ENCODE results near the gene LYSMD4. TPM values are rescaled to one million over a fixed set of nuclear protein-coding genes. Genes with fewer than 3 reads are reported as not detected.

The LYSMD4 gene
- total and polyA plus RNA-seq, 2 of the 13 experiments (the other 11 are each of a cell fraction or from before 2014, with no cell fraction given), result 7.4 to 8.5 TPM

- TF ChIP-seq, protein P1, sequence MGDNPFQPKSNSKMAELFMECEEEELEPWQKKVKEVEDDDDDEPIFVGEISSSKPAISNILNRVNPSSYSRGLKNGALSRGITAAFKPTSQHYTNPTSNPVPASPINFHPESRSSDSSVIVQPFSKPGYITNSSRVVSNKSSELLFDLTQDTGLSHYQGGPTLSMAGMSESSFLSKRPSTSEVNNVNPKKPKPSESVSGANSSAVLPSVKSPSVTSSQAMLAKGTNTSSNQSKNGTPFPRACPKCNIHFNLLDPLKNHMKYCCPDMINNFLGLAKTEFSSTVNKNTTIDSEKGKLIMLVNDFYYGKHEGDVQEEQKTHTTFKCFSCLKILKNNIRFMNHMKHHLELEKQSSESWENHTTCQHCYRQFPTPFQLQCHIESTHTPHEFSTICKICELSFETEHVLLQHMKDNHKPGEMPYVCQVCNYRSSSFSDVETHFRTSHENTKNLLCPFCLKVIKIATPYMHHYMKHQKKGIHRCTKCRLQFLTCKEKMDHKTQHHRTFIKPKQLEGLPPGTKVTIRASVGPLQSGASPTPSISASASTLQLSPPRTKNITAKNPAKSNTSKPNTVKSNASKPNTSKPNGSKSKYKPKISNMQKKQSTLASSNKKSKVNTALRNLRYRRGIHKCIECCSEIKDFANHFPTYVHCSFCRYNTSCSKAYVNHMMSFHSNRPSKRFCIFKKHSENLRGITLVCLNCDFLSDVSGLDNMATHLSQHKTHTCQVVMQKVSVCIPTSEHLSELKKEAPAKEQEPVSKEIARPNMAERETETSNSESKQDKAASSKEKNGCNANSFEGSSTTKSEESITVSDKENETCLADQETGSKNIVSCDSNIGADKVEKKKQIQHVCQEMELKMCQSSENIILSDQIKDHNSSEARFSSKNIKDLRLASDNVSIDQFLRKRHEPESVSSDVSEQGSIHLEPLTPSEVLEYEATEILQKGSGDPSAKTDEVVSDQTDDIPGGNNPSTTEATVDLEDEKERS (CRISPR knock-in tag; IDR thresholded peaks at IDR 0.05), result no peak
- no peak for TF ChIP-seq ZNF264 (CRISPR knock-in tag; IDR thresholded peaks at IDR 0.05)
- no peak for TF ChIP-seq ZNF557 (CRISPR knock-in tag; IDR thresholded peaks at IDR 0.05)
- TF ChIP-seq ZNF329 (CRISPR knock-in tag; IDR thresholded peaks at IDR 0.05; ENCODE audit: low read depth), result no peak
- TF ChIP-seq KDM5A (IDR thresholded peaks at IDR 0.05; ENCODE audit: borderline replicate concordance, low read length), result 0 out of 2 replicates have a peak, but pooled peaks have one; percentile 17
- peak; percentile 31; the same call in 1 of the 2 replicates for TF ChIP-seq ETV5 (CRISPR knock-in tag; IDR thresholded peaks at IDR 0.05; ENCODE audit: borderline replicate concordance)
- TF ChIP-seq MTA1 (CRISPR knock-in tag; IDR thresholded peaks at IDR 0.05; ENCODE audit: borderline replicate concordance), result peak; percentile 62
- TF ChIP-seq RFX5 (IDR thresholded peaks at IDR 0.05; ENCODE audit: low read depth, low read length), result no peak
- TF ChIP-seq SIX1 (CRISPR knock-in tag; IDR thresholded peaks at IDR 0.05; ENCODE audit: borderline replicate concordance), result no peak
- TF ChIP-seq NAIF1 (CRISPR knock-in tag; IDR thresholded peaks at IDR 0.05; ENCODE audit: borderline replicate concordance), result no peak
- TF ChIP-seq CCDC6 (CRISPR knock-in tag; IDR thresholded peaks at IDR 0.05), result peak; percentile 61
- TF ChIP-seq ZNF30 (CRISPR knock-in tag; IDR thresholded peaks at IDR 0.05), result no peak
- peak; percentile 61 for TF ChIP-seq FOXP4 (CRISPR knock-in tag; IDR thresholded peaks at IDR 0.05)
- TF ChIP-seq SOX6 (IDR thresholded peaks at IDR 0.05), result no peak
- peak; percentile 24; the same call in 1 of the 2 replicates for TF ChIP-seq SOX6 (CRISPR knock-in tag; IDR thresholded peaks at IDR 0.05)
- TF ChIP-seq ZNF331 (CRISPR knock-in tag; IDR thresholded peaks at IDR 0.05), result no peak; the same call in 1 of the 2 replicates
- TF ChIP-seq STAT6 (CRISPR knock-in tag; IDR thresholded peaks at IDR 0.05; ENCODE audit: borderline replicate concordance), result no peak
- TF ChIP-seq ZNF292 (CRISPR knock-in tag; IDR thresholded peaks at IDR 0.05; ENCODE audit: borderline replicate concordance, low read depth), result no peak
These were observed at the start of gene LYSMD4 (continued) for GRCh38 chr15:99733268-99734039.

Data from HepG2 (cell line).